Panc1 (cell line): ENCODE data around the gene ZNF112. TPM values are rescaled to one million over a fixed set of nuclear protein-coding genes. Genes with fewer than 3 reads are reported as not detected.

Experiments used
- ATAC-seq: fragments of 200-7000 bp; cut with Tn5 transposase; 2 replicates; pipeline ENCODE4 v1.9.1; 2020; ENCODE audit warnings: mild to moderate bottlenecking, moderate library complexity
- BruUV-seq: library from RNA; stranded (reverse); fragments of 400-500 nt; replicated peaks from 2 replicates; lab custom pipeline; 2021; lab: Mats Ljungman, UMichigan
- CTCF ChIA-PET: fragments of 300-600 bp; sonication (Branson Sonifier 250); formaldehyde crosslinking; loops from one replicate; lab custom pipeline; 2022; ENCODE audit warnings: antibody characterized with exemption; lab: Charles Lee
- POLR2A ChIA-PET: fragments of 300-600 bp; sonication (Branson Sonifier 250); formaldehyde crosslinking; loops from one replicate; lab custom pipeline; 2022; ENCODE audit warnings: antibody characterized with exemption; lab: Charles Lee
- DNase-seq: peaks from one replicate; pipeline ENCODE4 v3.0.0-alpha.2; 2010; ENCODE audit warnings: low read depth, low spot score
- H3K27ac ChIP-seq: 2 replicates; pipeline ENCODE4 v1.5.1; 2011; ENCODE audit warnings: mild to moderate bottlenecking, low read length, inconsistent platforms
- H3K27me3 ChIP-seq: fragments of 200-500 bp; sonication (Bioruptor generic); 2 replicates; pipeline ENCODE4 v1.6.0; 2014; ENCODE audit warnings: low read length, inconsistent platforms; ENCODE audit not compliant: control insufficient read depth, insufficient read depth
- H3K36me3 ChIP-seq: fragments of 200-500 bp; sonication (Bioruptor generic); 2 replicates; pipeline ENCODE4 v1.5.1; 2014; ENCODE audit warnings: inconsistent platforms, mild to moderate bottlenecking, low read length, moderate library complexity; ENCODE audit not compliant: control insufficient read depth, insufficient read depth
- H3K4me1 ChIP-seq: 2 replicates; pipeline ENCODE4 v1.5.1; 2011; ENCODE audit warnings: inconsistent platforms, mild to moderate bottlenecking, low read length, moderate library complexity; ENCODE audit not compliant: control insufficient read depth, insufficient read depth
- H3K4me3 ChIP-seq, 2 experiments: 2 replicates each; pipeline ENCODE4 v1.5.1; 2011 to 2012; ENCODE audit warnings: low read depth in 2 of 2, low read length in 2 of 2, mild to moderate bottlenecking in 2 of 2, inconsistent platforms in 1 of 2, moderate library complexity in 1 of 2
- H3K9me3 ChIP-seq: fragments of 200-500 bp; sonication (Bioruptor generic); 2 replicates; pipeline ENCODE4 v1.5.1; 2014; ENCODE audit warnings: low read depth, mild to moderate bottlenecking, inconsistent platforms, low read length, moderate library complexity; ENCODE audit not compliant: control insufficient read depth, insufficient read depth
- POLR2AphosphoS5 ChIP-seq: IDR thresholded peaks from 2 replicates; pipeline ENCODE4 v1.6.1; 2012; ENCODE audit warnings: mild to moderate bottlenecking, low read depth, low read length, moderate library complexity
- SIN3A ChIP-seq: IDR thresholded peaks from 2 replicates; pipeline ENCODE4 v1.6.1; 2012; ENCODE audit warnings: low read depth, mild to moderate bottlenecking, low read length, moderate library complexity, borderline replicate concordance; ENCODE audit not compliant: insufficient read depth
- TCF7L2 ChIP-seq: IDR thresholded peaks from 2 replicates; pipeline ENCODE4 v1.6.1; 2011; ENCODE audit warnings: mild to moderate bottlenecking, low read depth, low read length, inconsistent platforms
- in situ Hi-C: cut with HindIII; loops from 2 replicates; pipeline ENCODE4 v1.10.0; 2016; ENCODE audit warnings: low sequenced_read_pairs, low pct_unique_long_range_greater_than_20kb
- intact Hi-C: fragments of 100-400 bp; cut with micrococcal nuclease; formaldehyde crosslinking; loops from one replicate; pipeline ENCODE4 v1.10.0; 2022; ENCODE audit not compliant: unreplicated experiment
- total RNA-seq: library from RNA; stranded (reverse); gene quantifications from one replicate; pipeline ENCODE4 v1.2.1, GENCODE V29; 2021; ENCODE audit not compliant: unreplicated experiment
- TF ChIP-seq, protein P1 (sequence below), 2 experiments: IDR thresholded peaks; 2 replicates each; pipeline ENCODE4 v1.6.1; 2011 to 2012; ENCODE audit warnings: low read depth in 2 of 2, control low read depth in 1 of 2, low read length in 1 of 2, mild to moderate bottlenecking in 1 of 2, moderate library complexity in 1 of 2; ENCODE audit not compliant: insufficient read depth in 1 of 2
- TF ChIP-seq, protein P2 (sequence below): fragments of 450-650 bp; IDR thresholded peaks from 2 replicates; pipeline ENCODE4 v1.5.1; 2017; ENCODE audit warnings: mild to moderate bottlenecking

The ZNF112 gene
- total RNA-seq, 1 experiment from 2014 or later, result 4.3 TPM

DNA sequence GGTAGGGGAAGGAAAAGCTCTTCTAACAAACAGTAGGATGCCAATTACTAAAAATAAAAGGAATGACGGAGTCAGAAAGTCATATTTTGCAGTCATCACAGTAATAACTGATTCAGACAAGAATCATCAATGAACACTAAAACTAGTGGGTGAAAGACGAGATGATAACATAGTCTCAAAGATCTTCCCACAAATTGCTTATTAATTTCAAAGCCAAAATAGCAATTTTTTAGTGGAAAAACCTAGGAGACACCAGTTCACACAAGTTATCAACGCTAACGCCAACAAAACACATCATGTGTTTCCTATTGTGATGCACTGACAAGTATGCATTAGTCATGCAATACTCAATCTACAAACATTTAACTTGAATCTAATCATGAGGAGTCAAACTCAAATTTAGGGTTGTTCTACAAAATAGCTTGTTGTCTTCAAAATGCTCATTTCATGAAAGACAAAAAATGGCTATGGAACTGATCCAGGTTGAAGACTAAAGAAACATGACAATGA is 78.2 kb downstream of the ZNF112 start:
- peaks cover 12% of the 10 kb centered on the region; the same call in 1 of the 2 replicates for H3K9me3 ChIP-seq
- ChIA-PET CTCF (no interaction called here), POLR2A (no interaction called here)
- H3K27ac ChIP-seq, result no peak overlapping the region
- intact Hi-C loops, result no loop called here
- in situ Hi-C loops, result no loop called here
- BruUV-seq, result no TSS peak
- no peak overlapping the region for H3K4me3 ChIP-seq
- H3K27me3 ChIP-seq, result no peaks in the 10 kb centered on the region
- ATAC-seq (no peak), DNase-seq (no peak)
- TF ChIP-seq, protein P1, sequence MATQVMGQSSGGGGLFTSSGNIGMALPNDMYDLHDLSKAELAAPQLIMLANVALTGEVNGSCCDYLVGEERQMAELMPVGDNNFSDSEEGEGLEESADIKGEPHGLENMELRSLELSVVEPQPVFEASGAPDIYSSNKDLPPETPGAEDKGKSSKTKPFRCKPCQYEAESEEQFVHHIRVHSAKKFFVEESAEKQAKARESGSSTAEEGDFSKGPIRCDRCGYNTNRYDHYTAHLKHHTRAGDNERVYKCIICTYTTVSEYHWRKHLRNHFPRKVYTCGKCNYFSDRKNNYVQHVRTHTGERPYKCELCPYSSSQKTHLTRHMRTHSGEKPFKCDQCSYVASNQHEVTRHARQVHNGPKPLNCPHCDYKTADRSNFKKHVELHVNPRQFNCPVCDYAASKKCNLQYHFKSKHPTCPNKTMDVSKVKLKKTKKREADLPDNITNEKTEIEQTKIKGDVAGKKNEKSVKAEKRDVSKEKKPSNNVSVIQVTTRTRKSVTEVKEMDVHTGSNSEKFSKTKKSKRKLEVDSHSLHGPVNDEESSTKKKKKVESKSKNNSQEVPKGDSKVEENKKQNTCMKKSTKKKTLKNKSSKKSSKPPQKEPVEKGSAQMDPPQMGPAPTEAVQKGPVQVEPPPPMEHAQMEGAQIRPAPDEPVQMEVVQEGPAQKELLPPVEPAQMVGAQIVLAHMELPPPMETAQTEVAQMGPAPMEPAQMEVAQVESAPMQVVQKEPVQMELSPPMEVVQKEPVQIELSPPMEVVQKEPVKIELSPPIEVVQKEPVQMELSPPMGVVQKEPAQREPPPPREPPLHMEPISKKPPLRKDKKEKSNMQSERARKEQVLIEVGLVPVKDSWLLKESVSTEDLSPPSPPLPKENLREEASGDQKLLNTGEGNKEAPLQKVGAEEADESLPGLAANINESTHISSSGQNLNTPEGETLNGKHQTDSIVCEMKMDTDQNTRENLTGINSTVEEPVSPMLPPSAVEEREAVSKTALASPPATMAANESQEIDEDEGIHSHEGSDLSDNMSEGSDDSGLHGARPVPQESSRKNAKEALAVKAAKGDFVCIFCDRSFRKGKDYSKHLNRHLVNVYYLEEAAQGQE (IDR thresholded peaks at IDR 0.05; ENCODE audit: insufficient read depth in 1 of 2, low read depth in 2 of 2, low read length in 1 of 2), result no peak
- TF ChIP-seq TCF7L2, result no peak
- no peak for TF ChIP-seq POLR2AphosphoS5
- TF ChIP-seq SIN3A, result no peak
- TF ChIP-seq, protein P2, sequence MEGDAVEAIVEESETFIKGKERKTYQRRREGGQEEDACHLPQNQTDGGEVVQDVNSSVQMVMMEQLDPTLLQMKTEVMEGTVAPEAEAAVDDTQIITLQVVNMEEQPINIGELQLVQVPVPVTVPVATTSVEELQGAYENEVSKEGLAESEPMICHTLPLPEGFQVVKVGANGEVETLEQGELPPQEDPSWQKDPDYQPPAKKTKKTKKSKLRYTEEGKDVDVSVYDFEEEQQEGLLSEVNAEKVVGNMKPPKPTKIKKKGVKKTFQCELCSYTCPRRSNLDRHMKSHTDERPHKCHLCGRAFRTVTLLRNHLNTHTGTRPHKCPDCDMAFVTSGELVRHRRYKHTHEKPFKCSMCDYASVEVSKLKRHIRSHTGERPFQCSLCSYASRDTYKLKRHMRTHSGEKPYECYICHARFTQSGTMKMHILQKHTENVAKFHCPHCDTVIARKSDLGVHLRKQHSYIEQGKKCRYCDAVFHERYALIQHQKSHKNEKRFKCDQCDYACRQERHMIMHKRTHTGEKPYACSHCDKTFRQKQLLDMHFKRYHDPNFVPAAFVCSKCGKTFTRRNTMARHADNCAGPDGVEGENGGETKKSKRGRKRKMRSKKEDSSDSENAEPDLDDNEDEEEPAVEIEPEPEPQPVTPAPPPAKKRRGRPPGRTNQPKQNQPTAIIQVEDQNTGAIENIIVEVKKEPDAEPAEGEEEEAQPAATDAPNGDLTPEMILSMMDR, result no peak
- no peaks in the 10 kb centered on the region for H3K36me3 ChIP-seq
- H3K4me1 ChIP-seq, result no peaks in the 10 kb centered on the region

DNA sequence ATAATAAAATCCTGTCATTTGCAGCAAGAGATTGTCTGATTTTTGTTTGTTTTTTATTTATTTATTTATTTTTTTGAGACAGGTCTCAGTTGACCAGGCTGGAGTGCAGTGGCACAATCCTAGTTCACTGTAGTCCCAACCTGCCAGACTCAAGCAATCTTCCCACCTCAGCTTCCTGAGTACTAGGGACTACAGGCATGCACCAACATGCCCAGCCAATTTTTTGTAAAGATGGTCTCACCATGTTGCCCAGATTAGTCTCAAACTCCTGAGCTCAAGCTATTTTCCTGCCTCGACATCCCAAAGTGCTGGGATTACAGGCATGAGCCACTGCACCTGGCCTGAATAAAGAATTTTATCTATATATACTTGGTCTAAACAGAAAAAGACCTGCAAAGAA is 79.1 kb downstream of the ZNF112 start:
- CTCF ChIA-PET, result no interaction called here

More for the DNA sequence above, 79.1 kb downstream of the ZNF112 start:
- BruUV-seq, result no TSS peak
- intact Hi-C loops (no loop called here), in situ Hi-C loops (no loop called here)
- no peak for ATAC-seq
- Histone ChIP-seq H3K36me3 (no peaks in the 10 kb centered on the region), H3K27me3 (no peaks in the 10 kb centered on the region), H3K9me3 (peaks cover 12% of the 10 kb centered on the region; the same call in 1 of the 2 replicates), H3K27ac (no peak overlapping the region), H3K4me1 (no peaks in the 10 kb centered on the region), H3K4me3 (no peak overlapping the region)
- TF ChIP-seq, protein P2, result no peak
- no peak for TF ChIP-seq TCF7L2
- no peak for TF ChIP-seq SIN3A
- TF ChIP-seq, protein P1 (IDR thresholded peaks at IDR 0.05; ENCODE audit: insufficient read depth in 1 of 2, low read depth in 2 of 2, low read length in 1 of 2), result no peak
- no peak for TF ChIP-seq POLR2AphosphoS5
- POLR2A ChIA-PET, result no interaction called here
- no peak for DNase-seq
